Prostate gland (tissue), 2 donors: ENCODE measurements around the gene CGN. TPM values are rescaled to one million over a fixed set of nuclear protein-coding genes. Genes with fewer than 3 reads are reported as not detected.

Experiments used
- DNase-seq: peaks from one replicate; pipeline ENCODE4 v3.0.0-alpha.2; 2019; ENCODE audit warnings: low spot score
- H3K27ac ChIP-seq, 2 donors: fragments of 200-600 bp; sonication (generic); 2 replicates each; pipeline ENCODE4 v1.5.1; 2017 to 2019
- H3K27me3 ChIP-seq: fragments of 200-600 bp; sonication (generic); replicated peaks from 2 replicates; pipeline ENCODE4 v1.5.1; 2019; ENCODE audit not compliant: insufficient read depth
- H3K36me3 ChIP-seq, 2 donors: fragments of 200-600 bp; sonication (generic); 1 replicate in 1 of 2; 2 replicates in 1 of 2; pipeline versions ENCODE4 v1.5.1 to v1.8.1; 2017 to 2019
- H3K4me1 ChIP-seq: fragments of 200-600 bp; sonication (generic); replicated peaks from 2 replicates; pipeline ENCODE4 v1.5.1; 2019
- H3K4me3 ChIP-seq, 2 donors: fragments of 200-600 bp; sonication (generic); 2 replicates each; pipeline ENCODE4 v1.5.1; 2017 to 2019
- H3K9me3 ChIP-seq: fragments of 200-600 bp; sonication (generic); 2 replicates; pipeline ENCODE4 v1.5.1; 2017
- POLR2A ChIP-seq: fragments of 450-650 bp; IDR thresholded peaks from one replicate; pipeline ENCODE4 v1.6.1; 2016; ENCODE audit warnings: antibody characterized with exemption, mild to moderate bottlenecking
- POLR2AphosphoS5 ChIP-seq: sonication (generic); formaldehyde crosslinking; IDR thresholded peaks from one replicate; pipeline ENCODE4 v1.6.1; 2017; ENCODE audit warnings: antibody characterized with exemption
- WGBS: methylation state at CpG from one replicate; pipeline ENCODE4 v1.1.5; 2018; 5-methylcytosine and 5-hydroxymethylcytosine counted together
- intact Hi-C: fragments of 100-400 bp; cut with DNase I; formaldehyde crosslinking; loops from one replicate; pipeline ENCODE4 v1.14.2; 2022
- total RNA-seq, 2 donors: library from RNA; depleted of rRNA; stranded (reverse); fragments of >200 nt; gene quantifications; one replicate each; pipeline ENCODE4 v1.1.0, GENCODE V29; 2016
- TF ChIP-seq, protein P1 (sequence below), 4 experiments: fragments of 200-600 bp in 2 of 4; fragments of 450-650 bp in 2 of 4; sonication (generic) in 2 of 4; IDR thresholded peaks; 1 replicate in 3 of 4; 2 replicates in 1 of 4; pipeline ENCODE4 v1.5.1; 2016 to 2019; ENCODE audit warnings: antibody characterized with exemption in 4 of 4, mild to moderate bottlenecking in 2 of 4, moderate library complexity in 2 of 4

The CGN gene
- total RNA-seq, 2 donors from 2014 or later, result 23.2 to 37.5 TPM

DNA sequence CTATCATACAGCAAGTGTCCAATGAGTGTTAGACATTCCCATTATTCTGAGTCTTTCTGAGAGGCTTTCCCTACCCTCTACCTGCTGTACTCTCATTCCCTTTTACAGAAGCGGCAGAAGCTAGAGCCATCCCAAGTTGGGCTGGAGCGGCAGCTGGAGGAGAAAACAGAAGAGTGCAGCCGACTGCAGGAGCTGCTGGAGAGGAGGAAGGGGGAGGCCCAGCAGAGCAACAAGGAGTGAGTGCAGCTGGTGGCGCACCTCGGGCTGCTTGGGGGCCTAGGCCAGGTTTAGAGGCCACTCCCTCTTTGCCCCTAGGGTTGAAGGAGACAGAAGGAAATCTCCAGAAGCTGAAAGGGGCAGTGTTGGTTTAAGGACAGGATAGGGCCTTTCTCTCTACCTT lies 12.1 kb downstream of the CGN start:
- intact Hi-C loops, result no loop called here
- H3K9me3 ChIP-seq, result no peaks in the 10 kb centered on the region
- H3K27me3 ChIP-seq, result no peaks in the 10 kb centered on the region
- WGBS, result 69% methylated on average over 5 of the region's 5 CpGs
- H3K4me3 ChIP-seq, result no peak overlapping the region
- H3K4me1 ChIP-seq, result no peaks in the 10 kb centered on the region
- no peak overlapping the region for H3K27ac ChIP-seq
- H3K36me3 ChIP-seq, result no peaks in the 10 kb centered on the region
- TF ChIP-seq, protein P1, sequence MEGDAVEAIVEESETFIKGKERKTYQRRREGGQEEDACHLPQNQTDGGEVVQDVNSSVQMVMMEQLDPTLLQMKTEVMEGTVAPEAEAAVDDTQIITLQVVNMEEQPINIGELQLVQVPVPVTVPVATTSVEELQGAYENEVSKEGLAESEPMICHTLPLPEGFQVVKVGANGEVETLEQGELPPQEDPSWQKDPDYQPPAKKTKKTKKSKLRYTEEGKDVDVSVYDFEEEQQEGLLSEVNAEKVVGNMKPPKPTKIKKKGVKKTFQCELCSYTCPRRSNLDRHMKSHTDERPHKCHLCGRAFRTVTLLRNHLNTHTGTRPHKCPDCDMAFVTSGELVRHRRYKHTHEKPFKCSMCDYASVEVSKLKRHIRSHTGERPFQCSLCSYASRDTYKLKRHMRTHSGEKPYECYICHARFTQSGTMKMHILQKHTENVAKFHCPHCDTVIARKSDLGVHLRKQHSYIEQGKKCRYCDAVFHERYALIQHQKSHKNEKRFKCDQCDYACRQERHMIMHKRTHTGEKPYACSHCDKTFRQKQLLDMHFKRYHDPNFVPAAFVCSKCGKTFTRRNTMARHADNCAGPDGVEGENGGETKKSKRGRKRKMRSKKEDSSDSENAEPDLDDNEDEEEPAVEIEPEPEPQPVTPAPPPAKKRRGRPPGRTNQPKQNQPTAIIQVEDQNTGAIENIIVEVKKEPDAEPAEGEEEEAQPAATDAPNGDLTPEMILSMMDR (IDR thresholded peaks at IDR 0.05), result no peak
- no peak for TF ChIP-seq POLR2AphosphoS5
- no peak for TF ChIP-seq POLR2A
- no peak for DNase-seq

DNA sequence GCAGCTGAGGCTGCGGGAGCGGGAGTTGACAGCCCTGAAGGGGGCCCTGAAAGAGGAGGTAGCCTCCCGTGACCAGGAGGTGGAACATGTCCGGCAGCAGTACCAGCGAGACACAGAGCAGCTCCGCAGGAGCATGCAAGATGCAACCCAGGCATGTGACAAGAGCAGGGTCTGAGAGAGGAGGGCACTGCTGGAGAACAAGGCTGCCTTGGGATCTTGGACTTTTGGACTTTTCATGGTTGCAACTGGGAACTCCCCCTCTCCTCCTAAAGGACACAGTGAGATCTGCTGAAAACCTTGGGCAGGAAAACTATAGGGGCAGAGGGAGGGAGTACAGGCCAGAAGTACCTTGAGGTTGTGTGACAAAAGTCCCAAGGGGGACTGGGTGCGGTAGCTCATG lies 13.5 kb downstream of the CGN start:
- no peak overlapping the region for H3K27ac ChIP-seq
- no peaks in the 10 kb centered on the region for H3K4me1 ChIP-seq
- 99% methylated on average over 7 of the region's 7 CpGs for WGBS
- no peak for TF ChIP-seq POLR2A
- TF ChIP-seq, protein P1 (IDR thresholded peaks at IDR 0.05), result no peak
- TF ChIP-seq POLR2AphosphoS5, result no peak
- H3K36me3 ChIP-seq, result no peaks in the 10 kb centered on the region
- intact Hi-C loops, result no loop called here
- DNase-seq, result no peak
- H3K27me3 ChIP-seq, result no peaks in the 10 kb centered on the region
- no peaks in the 10 kb centered on the region for H3K9me3 ChIP-seq
- H3K4me3 ChIP-seq, result no peak overlapping the region

DNA sequence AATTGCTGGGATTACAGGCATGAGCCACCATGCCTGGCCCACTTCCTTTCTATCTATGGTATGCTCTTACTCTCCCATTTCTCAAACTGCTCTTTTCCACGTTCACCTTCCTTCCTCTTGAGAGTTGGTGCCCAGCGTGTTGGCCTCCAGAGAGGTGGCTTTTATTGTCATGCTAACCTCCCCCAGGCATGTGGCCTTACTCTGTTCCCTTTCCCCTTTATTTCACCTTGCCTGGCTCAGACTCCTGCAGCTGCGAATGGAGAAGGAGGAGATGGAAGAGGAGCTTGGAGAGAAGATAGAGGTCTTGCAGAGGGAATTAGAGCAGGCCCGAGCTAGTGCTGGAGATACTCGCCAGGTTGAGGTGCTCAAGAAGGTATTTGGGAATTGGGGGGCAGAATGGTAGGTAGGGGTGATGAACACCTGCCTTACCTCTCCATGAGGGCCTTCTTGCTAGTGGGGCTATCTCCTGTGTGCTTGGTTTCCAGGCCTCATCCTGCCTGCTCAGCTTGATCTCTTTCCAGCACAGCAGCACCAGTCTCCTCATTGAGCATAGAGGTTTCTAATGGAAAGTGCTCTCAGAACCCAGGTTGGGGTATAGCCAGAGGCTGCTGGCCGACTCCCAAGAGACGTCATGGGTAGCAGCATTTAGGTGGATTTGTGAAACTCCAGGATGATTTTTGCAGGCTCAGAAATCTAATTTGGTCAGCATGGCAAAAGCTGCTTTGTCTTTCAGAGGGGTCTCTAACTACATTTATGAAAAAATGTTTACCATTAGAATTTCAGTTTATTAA lies 15.7 kb downstream of the CGN start:
- intact Hi-C loops, result no loop called here
- WGBS, result 76% methylated on average over 7 of the region's 7 CpGs
- Histone ChIP-seq H3K9me3 (no peaks in the 10 kb centered on the region), H3K4me3 (no peak overlapping the region), H3K27me3 (no peaks in the 10 kb centered on the region), H3K4me1 (no peaks in the 10 kb centered on the region), H3K27ac (no peak overlapping the region), H3K36me3 (no peaks in the 10 kb centered on the region)
- TF ChIP-seq POLR2A (no peak), POLR2AphosphoS5 (no peak)
- TF ChIP-seq, protein P1 (IDR thresholded peaks at IDR 0.05), result no peak
- DNase-seq, result no peak

DNA sequence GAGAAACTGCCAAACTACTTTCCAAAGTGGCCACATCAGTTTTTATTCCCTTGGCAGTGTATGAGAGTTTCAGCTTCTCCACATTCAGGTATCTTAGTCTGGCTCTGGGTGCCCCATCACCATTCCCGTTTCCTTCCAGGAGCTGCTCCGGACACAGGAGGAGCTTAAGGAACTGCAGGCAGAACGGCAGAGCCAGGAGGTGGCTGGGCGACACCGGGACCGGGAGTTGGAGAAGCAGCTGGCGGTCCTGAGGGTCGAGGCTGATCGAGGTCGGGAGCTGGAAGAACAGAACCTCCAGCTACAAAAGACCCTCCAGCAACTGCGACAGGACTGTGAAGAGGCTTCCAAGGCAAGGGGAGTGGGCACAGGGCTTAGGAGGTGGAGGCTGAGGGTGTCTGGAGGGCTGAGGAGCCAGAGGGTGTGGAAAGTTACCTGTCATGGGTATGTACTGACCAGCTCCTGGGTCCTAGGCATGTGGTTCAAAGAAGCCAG lies 18.1 kb downstream of the CGN start:
- Histone ChIP-seq H3K36me3 (no peaks in the 10 kb centered on the region), H3K4me3 (no peak overlapping the region), H3K4me1 (no peaks in the 10 kb centered on the region), H3K27ac (no peak overlapping the region), H3K9me3 (no peaks in the 10 kb centered on the region), H3K27me3 (no peaks in the 10 kb centered on the region)
- TF ChIP-seq POLR2AphosphoS5, result no peak
- TF ChIP-seq, protein P1 (IDR thresholded peaks at IDR 0.05), result no peak
- no peak for TF ChIP-seq POLR2A
- intact Hi-C loops, result no loop called here
- WGBS, result 88% methylated on average over 10 of the region's 11 CpGs
- DNase-seq, result no peak

DNA sequence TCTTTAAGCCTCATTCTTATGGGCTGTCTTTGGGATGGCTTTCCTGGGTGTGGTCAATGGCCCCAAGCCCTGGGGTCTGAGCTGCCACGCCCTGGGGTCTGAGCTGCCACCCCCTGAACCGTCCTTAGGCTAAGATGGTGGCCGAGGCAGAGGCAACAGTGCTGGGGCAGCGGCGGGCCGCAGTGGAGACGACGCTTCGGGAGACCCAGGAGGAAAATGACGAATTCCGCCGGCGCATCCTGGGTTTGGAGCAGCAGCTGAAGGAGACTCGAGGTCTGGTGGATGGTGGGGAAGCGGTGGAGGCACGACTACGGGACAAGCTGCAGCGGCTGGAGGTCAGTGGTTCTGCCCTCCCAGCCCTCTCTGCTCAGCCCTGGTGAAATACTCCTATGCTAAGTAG lies 18.6 kb downstream of the CGN start:
- Histone ChIP-seq H3K4me1 (no peaks in the 10 kb centered on the region), H3K36me3 (no peaks in the 10 kb centered on the region), H3K4me3 (no peak overlapping the region), H3K27me3 (no peaks in the 10 kb centered on the region), H3K9me3 (no peaks in the 10 kb centered on the region), H3K27ac (no peak overlapping the region)
- TF ChIP-seq POLR2AphosphoS5 (no peak), POLR2A (no peak)
- TF ChIP-seq, protein P1 (IDR thresholded peaks at IDR 0.05), result no peak
- 96% methylated on average over 18 of the region's 18 CpGs for WGBS
- DNase-seq, result no peak
- intact Hi-C loops, result loop anchor here (10.0 kb wide), 2 partner anchors 65 to 225 kb away; no protein-coding TSS in a partner anchor
